Sigmoid colon (tissue), 7 donors: ENCODE measurements around the gene CELA3A. TPM values are rescaled to one million over a fixed set of nuclear protein-coding genes. Genes with fewer than 3 reads are reported as not detected.
A peak's percentile ranks its signal among the peaks of the same experiment; 100 is the strongest.

Source experiments
- DNase-seq: peaks from one replicate; pipeline ENCODE4 v3.0.0-alpha.2; 2019
- H3K27ac ChIP-seq, 4 donors: fragments of 200-600 bp; sonication (generic); one replicate each; pipeline ENCODE4 v1.5.1; 2016 to 2019; ENCODE audit warnings: mild to moderate bottlenecking in 1 of 4
- H3K27me3 ChIP-seq, 3 donors: fragments of 200-600 bp; sonication (generic); one replicate each; pipeline ENCODE4 v1.5.1; 2019; ENCODE audit warnings: mild to moderate bottlenecking in 1 of 3
- H3K36me3 ChIP-seq, 4 donors: fragments of 200-600 bp; sonication (generic); one replicate each; pipeline ENCODE4 v1.5.1; 2016 to 2019
- H3K4me1 ChIP-seq, 4 donors: fragments of 200-600 bp; sonication (generic); one replicate each; pipeline ENCODE4 v1.5.1; 2017 to 2019
- H3K4me3 ChIP-seq, 4 donors: fragments of 200-600 bp; sonication (generic); one replicate each; pipeline ENCODE4 v1.5.1; 2017 to 2019; ENCODE audit warnings: mild to moderate bottlenecking in 2 of 4, moderate library complexity in 1 of 4
- H3K9me3 ChIP-seq, 4 donors: fragments of 200-600 bp in 3 of 4; sonication (generic) in 3 of 4; one replicate each; pipeline versions ENCODE4 v1.5.1 to v1.6.1; 2013 to 2019
- CTCF ChIP-seq, 4 experiments: fragments of 450-650 bp in 3 of 4; fragments of 200-600 bp in 1 of 4; IDR thresholded peaks; one replicate each; pipeline ENCODE4 v1.5.1; 2016 to 2019; ENCODE audit warnings: antibody characterized with exemption in 4 of 4, mild to moderate bottlenecking in 3 of 4, moderate library complexity in 2 of 4
- EP300 ChIP-seq, 4 donors: sonication (generic); formaldehyde crosslinking; IDR thresholded peaks; one replicate each; pipeline ENCODE4 v1.6.1; 2017; ENCODE audit warnings: antibody characterized with exemption in 4 of 4
- POLR2A ChIP-seq, 2 donors: fragments of 450-650 bp; IDR thresholded peaks; one replicate each; pipeline ENCODE4 v1.6.1; 2016; ENCODE audit warnings: antibody characterized with exemption in 2 of 2, mild to moderate bottlenecking in 2 of 2, moderate library complexity in 2 of 2
- POLR2AphosphoS5 ChIP-seq, 4 donors: sonication (generic); formaldehyde crosslinking; IDR thresholded peaks; one replicate each; pipeline ENCODE4 v1.6.1; 2017; ENCODE audit warnings: antibody characterized with exemption in 4 of 4
- WGBS, 2 donors: extraction: QIAGEN DNeasy Blood & Tissue Kit; methylation state at CpG; one replicate each; pipeline ENCODE4 v1.1.7; 2013; 5-methylcytosine and 5-hydroxymethylcytosine counted together
- intact Hi-C: fragments of 100-400 bp; cut with DNase I; formaldehyde crosslinking; loops from one replicate; pipeline ENCODE4 v1.15.1; 2023
- polyA plus RNA-seq, 3 donors: library from polyadenylated mRNA; stranded (reverse); fragments of 200-250 nt; gene quantifications; one replicate each; pipeline ENCODE4 v1.2.3, GENCODE V29; 2013
- total RNA-seq, 4 donors: library from RNA; depleted of rRNA; stranded (reverse); fragments of >200 nt; gene quantifications; one replicate each; pipeline ENCODE4 v1.1.0, GENCODE V29; 2016
- donor health status: healthy with polysubstance abuse.
- donor health status: Bipolar disorder and iron deficiency.
- donor health status: healthy.

Gene CELA3A
- total and polyA plus RNA-seq, 7 donors: 0.54 to 13.8 (median 6.0) TPM; not detected in 4

- TF ChIP-seq POLR2A (IDR thresholded peaks at IDR 0.05) (no peak), POLR2AphosphoS5 (IDR thresholded peaks at IDR 0.05) (no peak), EP300 (IDR thresholded peaks at IDR 0.05) (no peak), CTCF (IDR thresholded peaks at IDR 0.05) (no peak)
- 39 to 50% methylated on average over 19 of the region's 19 CpGs for WGBS, 2 donors
- H3K27me3 ChIP-seq: no peaks in the 10 kb centered on the region
- H3K4me1 ChIP-seq: peaks cover 0 to 55% (median 53%) of the 10 kb centered on the region in 4 donors
- peaks cover 0 to 9% (median 0%) of the 10 kb centered on the region in 4 donors for H3K36me3 ChIP-seq
- DNase-seq: no peak
- H3K4me3 ChIP-seq: peak overlapping the region; percentile 90 to 96 (median 96)
- intact Hi-C loops: loop anchor here (2.0 kb wide), 1 partner anchor 23 kb away; no protein-coding TSS in a partner anchor
- H3K27ac ChIP-seq: peak overlapping the region; percentile 95 to 100 (median 100)
- no peaks in the 10 kb centered on the region for H3K9me3 ChIP-seq
These were observed 52.7 kb downstream of the CELA3A start for GRCh38 chr1:22053861-22054770.

GRCh38 chr1:22055463-22055862 lies 54.0 kb downstream of the CELA3A start:
- DNase-seq: no peak
- 75 to 77% methylated on average over 6 of the region's 6 CpGs for WGBS, 2 donors
- Histone ChIP-seq H3K36me3 (peaks cover 0 to 9% (median 0%) of the 10 kb centered on the region in 4 donors), H3K9me3 (no peaks in the 10 kb centered on the region), H3K27ac (peak overlapping the region in 3 of 4 donors; percentile 20 to 100 (median 40)), H3K4me3 (no peak overlapping the region), H3K27me3 (no peaks in the 10 kb centered on the region), H3K4me1 (peaks cover 0 to 67% (median 62%) of the 10 kb centered on the region in 4 donors)
- intact Hi-C loops: no loop called here
- TF ChIP-seq CTCF (IDR thresholded peaks at IDR 0.05) (no peak), EP300 (IDR thresholded peaks at IDR 0.05) (no peak), POLR2A (IDR thresholded peaks at IDR 0.05) (no peak), POLR2AphosphoS5 (IDR thresholded peaks at IDR 0.05) (no peak)

GRCh38 chr1:22056043-22056442 lies 54.6 kb downstream of the CELA3A start:
- peaks cover 0 to 72% (median 67%) of the 10 kb centered on the region in 4 donors for H3K4me1 ChIP-seq
- no peaks in the 10 kb centered on the region for H3K27me3 ChIP-seq
- H3K27ac ChIP-seq: peak overlapping the region in 2 of 4 donors; percentile 40 to 100
- DNase-seq: no peak
- TF ChIP-seq POLR2AphosphoS5 (IDR thresholded peaks at IDR 0.05) (no peak), EP300 (IDR thresholded peaks at IDR 0.05) (no peak), POLR2A (IDR thresholded peaks at IDR 0.05) (no peak), CTCF (IDR thresholded peaks at IDR 0.05) (no peak)
- no peaks in the 10 kb centered on the region for H3K9me3 ChIP-seq
- H3K36me3 ChIP-seq: peaks cover 0 to 9% (median 0%) of the 10 kb centered on the region in 4 donors
- WGBS, 2 donors: 40 to 66% methylated on average over 1 of the region's 1 CpG
- H3K4me3 ChIP-seq: no peak overlapping the region
- intact Hi-C loops: no loop called here

GRCh38 chr1:22056936-22057335 lies 55.5 kb downstream of the CELA3A start:
- 48 to 53% methylated on average over 2 of the region's 2 CpGs for WGBS, 2 donors
- DNase-seq: no peak
- H3K4me1 ChIP-seq: peaks cover 0 to 81% (median 75%) of the 10 kb centered on the region in 4 donors
- no peaks in the 10 kb centered on the region for H3K9me3 ChIP-seq
- peak overlapping the region in 2 of 4 donors; percentile 14 to 100 for H3K27ac ChIP-seq
- H3K36me3 ChIP-seq: peaks cover 0 to 9% (median 0%) of the 10 kb centered on the region in 4 donors
- intact Hi-C loops: no loop called here
- TF ChIP-seq CTCF (IDR thresholded peaks at IDR 0.05): no peak
- TF ChIP-seq POLR2A (IDR thresholded peaks at IDR 0.05): no peak
- no peak for TF ChIP-seq EP300 (IDR thresholded peaks at IDR 0.05)
- TF ChIP-seq POLR2AphosphoS5 (IDR thresholded peaks at IDR 0.05): no peak
- no peaks in the 10 kb centered on the region for H3K27me3 ChIP-seq
- no peak overlapping the region for H3K4me3 ChIP-seq
